ENCODE results near the gene MIPEP. TPM values are rescaled to one million over a fixed set of nuclear protein-coding genes. Genes with fewer than 3 reads are reported as not detected.

The MIPEP gene
- total RNA-seq, 1 experiment from 2014 or later = 18.6 TPM

- TF ChIP-seq, protein P1, sequence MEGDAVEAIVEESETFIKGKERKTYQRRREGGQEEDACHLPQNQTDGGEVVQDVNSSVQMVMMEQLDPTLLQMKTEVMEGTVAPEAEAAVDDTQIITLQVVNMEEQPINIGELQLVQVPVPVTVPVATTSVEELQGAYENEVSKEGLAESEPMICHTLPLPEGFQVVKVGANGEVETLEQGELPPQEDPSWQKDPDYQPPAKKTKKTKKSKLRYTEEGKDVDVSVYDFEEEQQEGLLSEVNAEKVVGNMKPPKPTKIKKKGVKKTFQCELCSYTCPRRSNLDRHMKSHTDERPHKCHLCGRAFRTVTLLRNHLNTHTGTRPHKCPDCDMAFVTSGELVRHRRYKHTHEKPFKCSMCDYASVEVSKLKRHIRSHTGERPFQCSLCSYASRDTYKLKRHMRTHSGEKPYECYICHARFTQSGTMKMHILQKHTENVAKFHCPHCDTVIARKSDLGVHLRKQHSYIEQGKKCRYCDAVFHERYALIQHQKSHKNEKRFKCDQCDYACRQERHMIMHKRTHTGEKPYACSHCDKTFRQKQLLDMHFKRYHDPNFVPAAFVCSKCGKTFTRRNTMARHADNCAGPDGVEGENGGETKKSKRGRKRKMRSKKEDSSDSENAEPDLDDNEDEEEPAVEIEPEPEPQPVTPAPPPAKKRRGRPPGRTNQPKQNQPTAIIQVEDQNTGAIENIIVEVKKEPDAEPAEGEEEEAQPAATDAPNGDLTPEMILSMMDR (conservative IDR thresholded peaks at IDR 0.05) = no peak
- no peak for TF ChIP-seq EZH2 (IDR thresholded peaks at IDR 0.05; ENCODE audit: low read depth)
- intact Hi-C loops (cut with micrococcal nuclease; ENCODE audit: unreplicated experiment) = no loop called here
- no peaks in the 10 kb centered on the region for H3K36me3 ChIP-seq (ENCODE audit: low read depth)
- no peaks in the 10 kb centered on the region for H3K79me2 ChIP-seq (ENCODE audit: low read depth)
- ChIA-PET CTCF (no interaction called here), POLR2A (ENCODE audit: unreplicated experiment) (no interaction called here)
- no peaks in the 10 kb centered on the region for H3K27me3 ChIP-seq (ENCODE audit: insufficient read depth, low read depth)
- peaks cover 4% of the 10 kb centered on the region; the same call in 1 of the 2 replicates for H3F3A ChIP-seq (ENCODE audit: insufficient read depth, low read depth)
- H2AFZ ChIP-seq = no peak overlapping the region
- BruUV-seq (replicated peaks) = no TSS peak
- 0 out of 2 replicates have a peak, but pooled peaks cover 6% of the 10 kb centered on the region for H3K4me1 ChIP-seq (replicated peaks; ENCODE audit: insufficient read depth)
- no peak for DNase-seq
- H3K27ac ChIP-seq = no peak overlapping the region
- H4K20me1 ChIP-seq (ENCODE audit: insufficient read depth) = no peaks in the 10 kb centered on the region
- no peak overlapping the region for H3K4me3 ChIP-seq
- no peak overlapping the region for H3K4me2 ChIP-seq
- no peaks in the 10 kb centered on the region for H3K9me2 ChIP-seq (ENCODE audit: insufficient read depth)
- H3K9me3 ChIP-seq (ENCODE audit: insufficient read depth, low read depth) = no peaks in the 10 kb centered on the region
Measured at GRCh38 chr13:23912469-23912868, 23.3 kb upstream of the MIPEP start.

GRCh38 chr13:23909606-23910005 lies 20.4 kb upstream of the MIPEP start:
- no peaks in the 10 kb centered on the region for H3K4me1 ChIP-seq (replicated peaks; ENCODE audit: insufficient read depth)
- H3F3A ChIP-seq (ENCODE audit: insufficient read depth, low read depth) = peaks cover 4% of the 10 kb centered on the region; the same call in 1 of the 2 replicates
- POLR2A ChIA-PET (ENCODE audit: unreplicated experiment) = no interaction called here
- H3K36me3 ChIP-seq (ENCODE audit: low read depth) = no peaks in the 10 kb centered on the region
- H4K20me1 ChIP-seq (ENCODE audit: insufficient read depth) = 0 out of 2 replicates have a peak, but pooled peaks cover 5% of the 10 kb centered on the region
- no peak overlapping the region for H2AFZ ChIP-seq
- H3K4me3 ChIP-seq = no peak overlapping the region
- no peaks in the 10 kb centered on the region for H3K9me3 ChIP-seq (ENCODE audit: insufficient read depth, low read depth)
- H3K79me2 ChIP-seq (ENCODE audit: low read depth) = no peaks in the 10 kb centered on the region
- no peaks in the 10 kb centered on the region for H3K27me3 ChIP-seq (ENCODE audit: insufficient read depth, low read depth)
- no peak overlapping the region for H3K27ac ChIP-seq
- TF ChIP-seq, protein P1 (conservative IDR thresholded peaks at IDR 0.05) = no peak
- TF ChIP-seq EZH2 (IDR thresholded peaks at IDR 0.05; ENCODE audit: low read depth) = no peak
- intact Hi-C loops (cut with micrococcal nuclease; ENCODE audit: unreplicated experiment) = no loop called here
- no TSS peak for BruUV-seq (replicated peaks)
- H3K9me2 ChIP-seq (ENCODE audit: insufficient read depth) = no peaks in the 10 kb centered on the region
- CTCF ChIA-PET = no interaction called here
- H3K4me2 ChIP-seq = no peak overlapping the region
- DNase-seq = no peak

DNA sequence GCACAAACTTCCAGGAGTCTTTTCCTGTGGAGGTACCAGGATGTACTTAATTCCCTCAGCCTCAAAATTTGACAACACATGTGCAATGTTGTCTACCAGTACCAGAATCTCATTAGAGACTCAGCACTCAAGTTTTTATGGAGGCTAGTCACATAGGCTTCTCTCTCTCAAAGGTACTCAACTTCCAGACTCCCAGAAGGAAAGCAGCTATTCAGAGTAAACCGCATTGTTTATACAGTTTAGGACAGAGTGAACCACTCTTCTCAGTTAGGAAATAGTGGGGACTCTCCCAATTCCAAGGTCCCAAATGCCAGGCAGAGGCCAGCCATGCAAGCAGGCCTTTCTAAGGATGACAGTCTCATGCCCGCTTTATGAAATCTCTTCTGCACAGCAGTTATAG lies 16.6 kb upstream of the MIPEP start:
- no TSS peak for BruUV-seq (replicated peaks)
- TF ChIP-seq EZH2 (IDR thresholded peaks at IDR 0.05; ENCODE audit: low read depth) = no peak
- TF ChIP-seq, protein P1 (conservative IDR thresholded peaks at IDR 0.05) = no peak
- Histone ChIP-seq H3K4me2 (no peak overlapping the region), H4K20me1 (ENCODE audit: insufficient read depth) (0 out of 2 replicates have a peak, but pooled peaks cover 5% of the 10 kb centered on the region), H3K36me3 (ENCODE audit: low read depth) (no peaks in the 10 kb centered on the region), H3K27ac (no peak overlapping the region), H3K4me3 (no peak overlapping the region), H3F3A (ENCODE audit: insufficient read depth, low read depth) (peaks cover 4% of the 10 kb centered on the region; the same call in 1 of the 2 replicates), H3K4me1 (replicated peaks; ENCODE audit: insufficient read depth) (peaks cover 11% of the 10 kb centered on the region), H3K9me2 (ENCODE audit: insufficient read depth) (no peaks in the 10 kb centered on the region), H2AFZ (no peak overlapping the region), H3K9me3 (ENCODE audit: insufficient read depth, low read depth) (no peaks in the 10 kb centered on the region), H3K27me3 (ENCODE audit: insufficient read depth, low read depth) (no peaks in the 10 kb centered on the region), H3K79me2 (ENCODE audit: low read depth) (no peaks in the 10 kb centered on the region)
- ChIA-PET CTCF (no interaction called here), POLR2A (ENCODE audit: unreplicated experiment) (no interaction called here)
- intact Hi-C loops (cut with micrococcal nuclease; ENCODE audit: unreplicated experiment) = no loop called here
- no peak for DNase-seq

All from PC-9 (cell line).